Measurements from ENCODE around the gene HUNK.

- TF ChIP-seq CTCF (optimal IDR thresholded peaks at IDR 0.05 in 1 of 3, IDR thresholded peaks at IDR 0.05 in 1 of 3, conservative IDR thresholded peaks at IDR 0.05 in 1 of 3; ENCODE audit: extremely low read depth in 1 of 3, insufficient read depth in 2 of 3, low read length in 3 of 3) (no peak), EZH2 (IDR thresholded peaks at IDR 0.05; ENCODE audit: low read length) (no peak)
These were observed 37.3 kb downstream of the HUNK start for GRCh38 chr21:31910074-31910470.
